ENCODE measurements around the gene ITLN2.

GRCh38 chr1:160911925-160912324 is 42.7 kb downstream of the ITLN2 start:
- TF ChIP-seq CTCF (conservative IDR thresholded peaks at IDR 0.05; ENCODE audit: low read length) (no peak), EZH2phosphoT487 (IDR thresholded peaks at IDR 0.05; ENCODE audit: borderline replicate concordance) (no peak)

Measured in Loucy (cell line).